Measurements from ENCODE around the gene FTO. TPM values are rescaled to one million over a fixed set of nuclear protein-coding genes. Genes with fewer than 3 reads are reported as not detected.

Gene FTO
- total RNA-seq, 4 donors from 2014 or later = 98.1 to 127 (median 109) TPM

DNA sequence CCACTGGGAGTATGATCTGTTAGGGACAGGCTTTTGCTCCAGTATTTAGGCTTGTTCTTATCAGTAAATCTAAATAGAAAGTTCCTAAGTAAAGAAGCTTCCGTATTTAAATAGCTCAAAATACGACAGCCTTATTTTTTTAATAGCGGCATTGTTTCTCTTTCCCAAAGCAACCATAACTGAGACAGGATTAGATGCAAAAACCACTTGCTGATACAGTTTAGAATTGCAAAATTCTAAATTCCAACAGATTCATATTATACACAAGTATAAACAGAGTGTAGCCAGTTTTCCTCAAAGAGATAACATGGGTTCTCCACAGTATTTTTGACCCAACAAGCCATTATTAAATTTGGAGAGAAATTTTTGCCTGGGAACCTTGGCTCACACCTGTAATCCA is 276.7 kb downstream of the FTO start:
- no peaks in the 10 kb centered on the region for H3K9me3 ChIP-seq
- no peaks in the 10 kb centered on the region for H3K4me1 ChIP-seq
- 96 to 97% methylated on average over 3 of the region's 3 CpGs for WGBS, 2 donors
- DNase-seq (ENCODE audit: low spot score in 2 of 2) = no peak
- no peaks in the 10 kb centered on the region for H3K27me3 ChIP-seq
- H3K27ac ChIP-seq = no peak overlapping the region
- H3K4me3 ChIP-seq = no peak overlapping the region
- TF ChIP-seq, protein P1, sequence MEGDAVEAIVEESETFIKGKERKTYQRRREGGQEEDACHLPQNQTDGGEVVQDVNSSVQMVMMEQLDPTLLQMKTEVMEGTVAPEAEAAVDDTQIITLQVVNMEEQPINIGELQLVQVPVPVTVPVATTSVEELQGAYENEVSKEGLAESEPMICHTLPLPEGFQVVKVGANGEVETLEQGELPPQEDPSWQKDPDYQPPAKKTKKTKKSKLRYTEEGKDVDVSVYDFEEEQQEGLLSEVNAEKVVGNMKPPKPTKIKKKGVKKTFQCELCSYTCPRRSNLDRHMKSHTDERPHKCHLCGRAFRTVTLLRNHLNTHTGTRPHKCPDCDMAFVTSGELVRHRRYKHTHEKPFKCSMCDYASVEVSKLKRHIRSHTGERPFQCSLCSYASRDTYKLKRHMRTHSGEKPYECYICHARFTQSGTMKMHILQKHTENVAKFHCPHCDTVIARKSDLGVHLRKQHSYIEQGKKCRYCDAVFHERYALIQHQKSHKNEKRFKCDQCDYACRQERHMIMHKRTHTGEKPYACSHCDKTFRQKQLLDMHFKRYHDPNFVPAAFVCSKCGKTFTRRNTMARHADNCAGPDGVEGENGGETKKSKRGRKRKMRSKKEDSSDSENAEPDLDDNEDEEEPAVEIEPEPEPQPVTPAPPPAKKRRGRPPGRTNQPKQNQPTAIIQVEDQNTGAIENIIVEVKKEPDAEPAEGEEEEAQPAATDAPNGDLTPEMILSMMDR (IDR thresholded peaks at IDR 0.05) = no peak
- no peak for TF ChIP-seq POLR2A (IDR thresholded peaks at IDR 0.05)
- TF ChIP-seq EP300 (IDR thresholded peaks at IDR 0.05) = no peak
- H3K36me3 ChIP-seq = no peaks in the 10 kb centered on the region

DNA sequence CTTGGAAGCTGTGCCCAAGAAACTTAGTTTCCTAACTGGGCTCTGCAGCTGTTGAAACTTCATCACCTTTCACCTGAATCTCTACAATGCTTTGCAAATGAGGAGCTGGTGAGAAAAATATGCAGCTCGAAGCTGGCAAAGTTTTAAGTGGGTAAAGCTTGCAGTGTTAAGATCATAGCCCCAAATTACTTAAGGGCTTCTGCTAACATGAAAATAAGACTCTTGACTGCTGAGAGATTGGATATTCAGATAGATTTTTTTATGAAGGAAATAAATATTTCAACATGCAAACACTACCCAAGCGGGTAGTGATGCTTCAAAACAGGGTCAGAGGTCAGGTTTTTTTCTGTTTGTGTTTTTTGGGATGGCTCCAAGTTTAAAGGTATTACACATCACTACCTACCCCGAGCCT is 278.7 kb downstream of the FTO start:
- Histone ChIP-seq H3K4me3 (no peak overlapping the region), H3K27ac (no peak overlapping the region), H3K9me3 (no peaks in the 10 kb centered on the region), H3K4me1 (no peaks in the 10 kb centered on the region), H3K36me3 (no peaks in the 10 kb centered on the region), H3K27me3 (no peaks in the 10 kb centered on the region)
- TF ChIP-seq, protein P1 (IDR thresholded peaks at IDR 0.05) = no peak
- no peak for TF ChIP-seq EP300 (IDR thresholded peaks at IDR 0.05)
- WGBS, 2 donors = 59 to 67% methylated on average over 3 of the region's 3 CpGs
- DNase-seq (ENCODE audit: low spot score in 2 of 2) = no peak

DNA sequence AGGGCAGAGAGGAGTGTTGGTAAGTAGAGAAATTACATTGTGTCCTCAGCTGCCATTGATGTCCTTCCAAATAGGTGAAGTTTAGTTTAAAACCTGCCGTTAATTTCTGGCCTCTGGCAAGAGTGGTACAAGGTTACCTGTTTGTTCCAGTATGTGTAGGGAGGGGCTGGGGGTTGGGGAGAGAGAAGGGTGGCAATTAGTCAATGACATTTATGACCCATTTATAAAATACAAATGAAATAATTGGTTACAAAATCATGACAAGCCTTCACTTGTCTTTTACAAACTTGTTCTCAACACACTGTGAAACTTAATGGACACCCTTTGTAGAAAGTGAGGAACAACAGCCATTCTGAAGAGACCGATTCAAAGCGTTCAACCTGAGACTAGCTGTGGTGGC is 281.0 kb downstream of the FTO start:
- no peaks in the 10 kb centered on the region for H3K27me3 ChIP-seq
- H3K36me3 ChIP-seq = no peaks in the 10 kb centered on the region
- no peak for TF ChIP-seq POLR2A (IDR thresholded peaks at IDR 0.05)
- TF ChIP-seq, protein P1 (IDR thresholded peaks at IDR 0.05) = no peak
- TF ChIP-seq EP300 (IDR thresholded peaks at IDR 0.05) = no peak
- H3K4me1 ChIP-seq = no peaks in the 10 kb centered on the region
- H3K27ac ChIP-seq = no peak overlapping the region
- no peak overlapping the region for H3K4me3 ChIP-seq
- DNase-seq (ENCODE audit: low spot score in 2 of 2) = no peak
- H3K9me3 ChIP-seq = no peaks in the 10 kb centered on the region
- 90% methylated on average over 3 of the region's 3 CpGs for WGBS, 2 donors

DNA sequence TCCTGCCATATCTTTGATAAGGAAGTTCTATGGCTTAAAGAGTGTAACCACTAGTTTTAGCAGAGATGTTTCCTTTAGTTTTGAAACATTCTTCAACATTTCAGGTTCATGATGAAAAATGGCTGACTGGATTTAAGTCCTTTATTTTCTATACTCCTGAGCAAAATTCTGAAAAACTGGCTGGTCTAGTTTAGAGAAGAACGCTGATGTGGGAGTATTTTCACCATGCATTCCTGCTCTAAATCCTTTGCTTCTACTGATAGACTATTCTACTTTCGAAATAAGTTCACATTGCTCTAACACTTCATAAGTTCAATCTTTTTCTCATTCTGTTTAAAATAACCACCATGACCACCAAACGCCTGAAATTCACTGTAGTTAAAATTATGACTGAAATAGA is 281.9 kb downstream of the FTO start:
- WGBS, 2 donors = 89 to 90% methylated on average over 3 of the region's 3 CpGs
- Histone ChIP-seq H3K36me3 (no peaks in the 10 kb centered on the region), H3K4me3 (no peak overlapping the region), H3K9me3 (no peaks in the 10 kb centered on the region), H3K27ac (no peak overlapping the region), H3K4me1 (peaks cover 0 to 2% (median 0%) of the 10 kb centered on the region in 4 donors), H3K27me3 (no peaks in the 10 kb centered on the region)
- no peak for TF ChIP-seq POLR2A (IDR thresholded peaks at IDR 0.05)
- TF ChIP-seq, protein P1 (IDR thresholded peaks at IDR 0.05) = no peak
- no peak for TF ChIP-seq EP300 (IDR thresholded peaks at IDR 0.05)
- DNase-seq (ENCODE audit: low spot score in 2 of 2) = no peak

DNA sequence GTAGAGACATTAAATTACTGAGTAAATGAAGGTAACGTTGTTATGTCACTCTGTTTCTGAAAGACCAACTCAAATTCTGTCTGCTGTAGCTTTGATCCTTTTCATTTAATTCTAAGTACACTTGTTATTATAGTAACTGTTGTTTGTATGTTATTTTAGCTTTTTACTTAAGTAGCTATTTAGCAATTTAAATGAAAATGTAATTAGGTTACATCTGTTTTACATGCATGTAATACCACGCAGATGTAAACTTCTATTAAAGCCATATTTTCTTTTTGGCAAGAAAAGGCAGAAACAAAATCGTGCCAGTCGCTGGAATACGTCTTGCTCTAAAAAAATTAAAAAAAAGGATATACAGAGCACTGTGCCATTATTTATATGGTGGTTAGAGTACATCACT is 282.8 kb downstream of the FTO start:
- H3K9me3 ChIP-seq = no peaks in the 10 kb centered on the region
- H3K27me3 ChIP-seq = no peaks in the 10 kb centered on the region
- no peaks in the 10 kb centered on the region for H3K36me3 ChIP-seq
- DNase-seq (ENCODE audit: low spot score in 2 of 2) = no peak
- no peak overlapping the region for H3K27ac ChIP-seq
- 91 to 95% methylated on average over 5 of the region's 5 CpGs for WGBS, 2 donors
- no peak for TF ChIP-seq EP300 (IDR thresholded peaks at IDR 0.05)
- TF ChIP-seq, protein P1 (IDR thresholded peaks at IDR 0.05) = no peak
- TF ChIP-seq POLR2A (IDR thresholded peaks at IDR 0.05) = no peak
- peaks cover 0 to 11% (median 4%) of the 10 kb centered on the region in 4 donors for H3K4me1 ChIP-seq
- no peak overlapping the region for H3K4me3 ChIP-seq

Measured in tibial nerve (tissue), 4 donors.